Measurements from ENCODE around the gene TMEM88.

TMEM88 gene

GRCh38 chr17:7836596-7837407 lies 18.1 kb upstream of the TMEM88 start:
- H3K4me3 ChIP-seq (ENCODE audit: low read length) = peak overlapping the region; percentile 64
- DNase-seq (ENCODE audit: low read depth) = peak; percentile 81
- TF ChIP-seq CTCF (conservative IDR thresholded peaks at IDR 0.05; ENCODE audit: low read depth, low read length) = no peak

- DNase-seq (ENCODE audit: low read depth) = no peak
- no peak for TF ChIP-seq CTCF (conservative IDR thresholded peaks at IDR 0.05; ENCODE audit: low read depth, low read length)
- peak overlapping the region; percentile 64 for H3K4me3 ChIP-seq (ENCODE audit: low read length)
Observed at GRCh38 chr17:7837408-7838088, 17.3 kb upstream of the TMEM88 start.

GRCh38 chr17:7838090-7839075 lies 16.5 kb upstream of the TMEM88 start:
- no peak for TF ChIP-seq CTCF (conservative IDR thresholded peaks at IDR 0.05; ENCODE audit: low read depth, low read length)
- H3K4me3 ChIP-seq (ENCODE audit: low read length) = peak overlapping the region; percentile 64
- DNase-seq (ENCODE audit: low read depth) = no peak

GRCh38 chr17:7839190-7839875 lies 15.5 kb upstream of the TMEM88 start:
- no peak overlapping the region for H3K4me3 ChIP-seq (ENCODE audit: low read length)
- no peak for DNase-seq (ENCODE audit: low read depth)

GRCh38 chr17:7839876-7840261 lies 15.0 kb upstream of the TMEM88 start:
- no peak overlapping the region for H3K4me3 ChIP-seq (ENCODE audit: low read length)
- DNase-seq (ENCODE audit: low read depth) = no peak
- no peak for TF ChIP-seq CTCF (conservative IDR thresholded peaks at IDR 0.05; ENCODE audit: low read depth, low read length)

More at GRCh38 chr17:7839190-7839875, 15.5 kb upstream of the TMEM88 start:
- no peak for TF ChIP-seq CTCF (conservative IDR thresholded peaks at IDR 0.05; ENCODE audit: low read depth, low read length)

- DNase-seq (ENCODE audit: low read depth) = no peak
- no peak overlapping the region for H3K4me3 ChIP-seq (ENCODE audit: low read length)
- no peak for TF ChIP-seq CTCF (conservative IDR thresholded peaks at IDR 0.05; ENCODE audit: low read depth, low read length)
Observed at GRCh38 chr17:7840441-7840840, 14.4 kb upstream of the TMEM88 start.
